ENCODE data around the gene AMPH.

GRCh38 chr7:38637957-38638356 lies 6.8 kb upstream of the AMPH start:
- TF ChIP-seq POLR2AphosphoS5 (IDR thresholded peaks at IDR 0.05) (no peak), POLR2A (IDR thresholded peaks at IDR 0.05) (no peak), EP300 (IDR thresholded peaks at IDR 0.05) (no peak)
- TF ChIP-seq, protein P1, sequence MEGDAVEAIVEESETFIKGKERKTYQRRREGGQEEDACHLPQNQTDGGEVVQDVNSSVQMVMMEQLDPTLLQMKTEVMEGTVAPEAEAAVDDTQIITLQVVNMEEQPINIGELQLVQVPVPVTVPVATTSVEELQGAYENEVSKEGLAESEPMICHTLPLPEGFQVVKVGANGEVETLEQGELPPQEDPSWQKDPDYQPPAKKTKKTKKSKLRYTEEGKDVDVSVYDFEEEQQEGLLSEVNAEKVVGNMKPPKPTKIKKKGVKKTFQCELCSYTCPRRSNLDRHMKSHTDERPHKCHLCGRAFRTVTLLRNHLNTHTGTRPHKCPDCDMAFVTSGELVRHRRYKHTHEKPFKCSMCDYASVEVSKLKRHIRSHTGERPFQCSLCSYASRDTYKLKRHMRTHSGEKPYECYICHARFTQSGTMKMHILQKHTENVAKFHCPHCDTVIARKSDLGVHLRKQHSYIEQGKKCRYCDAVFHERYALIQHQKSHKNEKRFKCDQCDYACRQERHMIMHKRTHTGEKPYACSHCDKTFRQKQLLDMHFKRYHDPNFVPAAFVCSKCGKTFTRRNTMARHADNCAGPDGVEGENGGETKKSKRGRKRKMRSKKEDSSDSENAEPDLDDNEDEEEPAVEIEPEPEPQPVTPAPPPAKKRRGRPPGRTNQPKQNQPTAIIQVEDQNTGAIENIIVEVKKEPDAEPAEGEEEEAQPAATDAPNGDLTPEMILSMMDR (IDR thresholded peaks at IDR 0.05) = no peak

Measured in gastroesophageal sphincter (tissue), 3 donors.